Measurements from ENCODE around the gene PROP1.

- no peak for TF ChIP-seq CTCF (optimal IDR thresholded peaks at IDR 0.05 in 1 of 3, IDR thresholded peaks at IDR 0.05 in 1 of 3, conservative IDR thresholded peaks at IDR 0.05 in 1 of 3; ENCODE audit: extremely low read depth in 1 of 3, insufficient read depth in 2 of 3, low read length in 3 of 3)
- no peak for TF ChIP-seq EZH2 (IDR thresholded peaks at IDR 0.05; ENCODE audit: low read length)
These were observed 1.3 kb upstream of the PROP1 start for GRCh38 chr5:177997319-177997670.
